Measurements from ENCODE around the gene AZIN2.

Gene AZIN2

DNA sequence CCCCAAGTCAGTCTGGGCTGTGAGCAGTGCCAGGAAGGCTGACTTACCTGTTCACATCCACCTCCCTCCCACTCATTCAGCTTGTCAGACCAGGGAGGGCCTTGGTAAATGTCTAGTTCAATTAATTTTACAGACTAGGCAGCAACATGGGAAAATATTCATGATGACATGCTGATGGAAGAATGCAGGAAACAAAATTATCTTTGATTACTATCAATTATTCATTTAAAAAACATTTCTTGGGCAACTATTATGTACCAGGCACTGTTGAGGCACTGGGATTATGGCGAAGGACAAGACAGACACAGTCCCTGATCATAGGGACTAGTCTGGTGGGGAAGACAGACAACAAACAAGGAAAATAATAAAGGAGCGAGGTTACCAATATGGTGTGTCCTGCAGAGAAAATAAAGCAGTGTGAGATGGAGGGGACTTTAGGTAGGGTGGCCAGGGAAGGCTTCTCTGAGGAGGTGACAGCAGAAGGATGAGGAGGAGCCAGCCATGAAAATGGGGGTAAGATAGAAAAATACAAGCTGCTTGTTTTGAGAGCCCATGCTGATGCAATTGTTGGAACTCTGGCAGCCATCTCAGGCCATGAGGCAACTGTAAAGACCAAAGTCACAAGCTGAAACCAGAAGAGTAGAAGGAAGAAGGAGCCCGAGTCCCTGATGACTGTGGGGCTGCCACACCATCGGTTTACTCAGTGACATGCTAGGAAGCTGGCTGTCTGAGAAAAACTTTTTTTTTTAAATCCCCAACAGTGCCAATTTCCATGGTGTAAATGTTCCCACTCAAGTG lies 86.9 kb downstream of the AZIN2 start:
- H4K8ac ChIP-seq (ENCODE audit: low read length): no peak overlapping the region
- no peak overlapping the region for H2BK120ac ChIP-seq (ENCODE audit: low read depth, low read length)
- peaks cover 16% of the 10 kb centered on the region for H3K79me1 ChIP-seq (replicated peaks; ENCODE audit: low read length, poor library complexity, severe bottlenecking)
- H4K91ac ChIP-seq (ENCODE audit: low read length): no peak overlapping the region
- H2AK5ac ChIP-seq (ENCODE audit: low read length, severe bottlenecking): peak overlapping the region; percentile 95
- H2BK15ac ChIP-seq (ENCODE audit: low read depth, poor library complexity, severe bottlenecking): no peak overlapping the region
- no peak overlapping the region for H2BK5ac ChIP-seq (ENCODE audit: low read depth, low read length, poor library complexity, severe bottlenecking)
- peaks cover 4 to 46% of the 10 kb centered on the region in 2 experiments for H3K36me3 ChIP-seq (ENCODE audit: control insufficient read depth in 1 of 2, insufficient read depth in 2 of 2, low read depth in 1 of 2, low read length in 2 of 2)
- no peaks in the 10 kb centered on the region for H3K27me3 ChIP-seq (ENCODE audit: control insufficient read depth in 1 of 2, insufficient read depth in 1 of 2, low read length in 2 of 2)
- H2BK12ac ChIP-seq (ENCODE audit: low read length in 2 of 2): no peak overlapping the region
- peak overlapping the region; percentile 71 for H3K27ac ChIP-seq (ENCODE audit: low read length, poor library complexity, severe bottlenecking)
- H3K23ac ChIP-seq (ENCODE audit: low read length in 2 of 2): no peak overlapping the region
- no peak overlapping the region for H3K4me2 ChIP-seq (ENCODE audit: low read length, poor library complexity, severe bottlenecking)
- no peak overlapping the region for H2AFZ ChIP-seq (ENCODE audit: low read depth, low read length)
- H3K9me3 ChIP-seq (ENCODE audit: control insufficient read depth, low read length): no peaks in the 10 kb centered on the region
- H3K9ac ChIP-seq (ENCODE audit: low read length): no peak overlapping the region
- H3K4ac ChIP-seq (ENCODE audit: low read depth in 1 of 2, low read length in 2 of 2): no peak overlapping the region
- no peak overlapping the region for H3K14ac ChIP-seq (ENCODE audit: low read length in 2 of 2)
- H3K4me1 ChIP-seq (ENCODE audit: control insufficient read depth, insufficient read depth, low read depth, low read length): peaks cover 52% of the 10 kb centered on the region
- H3K4me3 ChIP-seq (ENCODE audit: insufficient read depth in 1 of 2, low read depth in 1 of 2, low read length in 2 of 2): no peak overlapping the region
- 94% methylated on average over 3 of the region's 4 CpGs for WGBS
- no peak overlapping the region for H3K18ac ChIP-seq (ENCODE audit: low read depth in 1 of 2, low read length in 2 of 2)
- no peak for DNase-seq

DNA sequence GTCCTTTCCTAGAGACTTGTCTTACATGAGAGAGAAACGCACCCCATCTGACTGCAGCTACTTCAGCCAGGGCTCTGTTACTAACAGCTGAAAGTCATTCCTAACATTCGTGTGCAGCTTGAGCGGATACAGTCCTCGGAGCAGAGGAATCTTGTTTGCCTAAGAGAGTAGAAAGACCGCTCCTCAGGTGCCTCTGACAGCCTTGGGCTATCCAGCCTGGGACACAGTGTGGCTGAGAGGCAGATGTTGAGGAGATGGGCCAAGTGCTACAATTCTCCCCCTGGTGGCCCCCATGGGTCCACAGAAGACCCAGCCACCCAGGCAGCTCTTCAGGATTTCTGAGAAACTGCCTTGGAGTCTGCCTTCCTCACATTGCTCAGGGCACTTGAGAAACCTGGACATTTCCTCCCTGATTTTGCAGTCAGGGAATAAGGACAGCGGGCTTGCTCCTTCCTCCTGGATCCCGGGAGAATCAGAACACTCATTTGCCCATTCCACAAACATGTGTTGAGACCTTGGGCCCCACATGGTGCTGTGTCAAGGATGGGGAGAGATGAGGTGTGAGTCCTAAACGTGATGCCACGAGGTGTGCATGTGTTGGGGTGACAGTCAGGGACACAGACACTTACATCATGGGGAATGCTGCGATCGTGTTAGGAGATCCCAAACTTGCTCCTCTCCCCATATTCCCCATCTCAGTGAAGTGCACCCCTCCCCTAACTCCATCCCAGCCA lies 87.8 kb downstream of the AZIN2 start:
- peaks cover 17% of the 10 kb centered on the region for H3K79me1 ChIP-seq (replicated peaks; ENCODE audit: low read length, poor library complexity, severe bottlenecking)
- H3K14ac ChIP-seq (ENCODE audit: low read length in 2 of 2): no peak overlapping the region
- no peak overlapping the region for H2BK12ac ChIP-seq (ENCODE audit: low read length in 2 of 2)
- no peak overlapping the region for H2BK5ac ChIP-seq (ENCODE audit: low read depth, low read length, poor library complexity, severe bottlenecking)
- no peak overlapping the region for H3K4me3 ChIP-seq (ENCODE audit: insufficient read depth in 1 of 2, low read depth in 1 of 2, low read length in 2 of 2)
- peak overlapping the region; percentile 11 for H2AK5ac ChIP-seq (ENCODE audit: low read length, severe bottlenecking)
- H3K9ac ChIP-seq (ENCODE audit: low read length): no peak overlapping the region
- H4K91ac ChIP-seq (ENCODE audit: low read length): peak overlapping the region; percentile 1
- no peak overlapping the region for H2BK120ac ChIP-seq (ENCODE audit: low read depth, low read length)
- H3K18ac ChIP-seq (ENCODE audit: low read depth in 1 of 2, low read length in 2 of 2): no peak overlapping the region
- H3K27me3 ChIP-seq (ENCODE audit: control insufficient read depth in 1 of 2, insufficient read depth in 1 of 2, low read length in 2 of 2): no peaks in the 10 kb centered on the region
- no peak overlapping the region for H2AFZ ChIP-seq (ENCODE audit: low read depth, low read length)
- no peak overlapping the region for H3K4me2 ChIP-seq (ENCODE audit: low read length, poor library complexity, severe bottlenecking)
- no peaks in the 10 kb centered on the region for H3K9me3 ChIP-seq (ENCODE audit: control insufficient read depth, low read length)
- peak overlapping the region in 1 of 2 experiments; percentile 34 for H3K23ac ChIP-seq (ENCODE audit: low read length in 2 of 2)
- H2BK15ac ChIP-seq (ENCODE audit: low read depth, poor library complexity, severe bottlenecking): no peak overlapping the region
- H4K8ac ChIP-seq (ENCODE audit: low read length): no peak overlapping the region
- peaks cover 54% of the 10 kb centered on the region for H3K4me1 ChIP-seq (ENCODE audit: control insufficient read depth, insufficient read depth, low read depth, low read length)
- peak overlapping the region; percentile 71 for H3K27ac ChIP-seq (ENCODE audit: low read length, poor library complexity, severe bottlenecking)
- no peak overlapping the region for H3K4ac ChIP-seq (ENCODE audit: low read depth in 1 of 2, low read length in 2 of 2)
- 76% methylated on average over 11 of the region's 11 CpGs for WGBS
- peaks cover 4 to 52% of the 10 kb centered on the region in 2 experiments for H3K36me3 ChIP-seq (ENCODE audit: control insufficient read depth in 1 of 2, insufficient read depth in 2 of 2, low read depth in 1 of 2, low read length in 2 of 2)
- DNase-seq: no peak

- no peak overlapping the region for H2BK12ac ChIP-seq (ENCODE audit: low read length in 2 of 2)
- 57% methylated on average over 11 of the region's 11 CpGs for WGBS
- H2AFZ ChIP-seq (ENCODE audit: low read depth, low read length): no peak overlapping the region
- peaks cover 48% of the 10 kb centered on the region for H3K4me1 ChIP-seq (ENCODE audit: control insufficient read depth, insufficient read depth, low read depth, low read length)
- no peak overlapping the region for H3K18ac ChIP-seq (ENCODE audit: low read depth in 1 of 2, low read length in 2 of 2)
- no peak overlapping the region for H2BK15ac ChIP-seq (ENCODE audit: low read depth, poor library complexity, severe bottlenecking)
- no peak overlapping the region for H2BK120ac ChIP-seq (ENCODE audit: low read depth, low read length)
- no peak overlapping the region for H3K4me3 ChIP-seq (ENCODE audit: insufficient read depth in 1 of 2, low read depth in 1 of 2, low read length in 2 of 2)
- H4K91ac ChIP-seq (ENCODE audit: low read length): no peak overlapping the region
- no peaks in the 10 kb centered on the region for H3K27me3 ChIP-seq (ENCODE audit: control insufficient read depth in 1 of 2, insufficient read depth in 1 of 2, low read length in 2 of 2)
- H3K36me3 ChIP-seq (ENCODE audit: control insufficient read depth in 1 of 2, insufficient read depth in 2 of 2, low read depth in 1 of 2, low read length in 2 of 2): peaks cover 4 to 48% of the 10 kb centered on the region in 2 experiments
- H3K27ac ChIP-seq (ENCODE audit: low read length, poor library complexity, severe bottlenecking): peak overlapping the region; percentile 71
- H3K9ac ChIP-seq (ENCODE audit: low read length): no peak overlapping the region
- no peak overlapping the region for H3K14ac ChIP-seq (ENCODE audit: low read length in 2 of 2)
- no peak overlapping the region for H3K4ac ChIP-seq (ENCODE audit: low read depth in 1 of 2, low read length in 2 of 2)
- no peak overlapping the region for H4K8ac ChIP-seq (ENCODE audit: low read length)
- H2AK5ac ChIP-seq (ENCODE audit: low read length, severe bottlenecking): peak overlapping the region; percentile 42
- no peak overlapping the region for H3K4me2 ChIP-seq (ENCODE audit: low read length, poor library complexity, severe bottlenecking)
- H3K9me3 ChIP-seq (ENCODE audit: control insufficient read depth, low read length): no peaks in the 10 kb centered on the region
- H3K23ac ChIP-seq (ENCODE audit: low read length in 2 of 2): no peak overlapping the region
- no peak for DNase-seq
- H2BK5ac ChIP-seq (ENCODE audit: low read depth, low read length, poor library complexity, severe bottlenecking): no peak overlapping the region
- H3K79me1 ChIP-seq (replicated peaks; ENCODE audit: low read length, poor library complexity, severe bottlenecking): peaks cover 19% of the 10 kb centered on the region
These were observed 88.5 kb downstream of the AZIN2 start for GRCh38 chr1:33169290-33170055.

All from mesenchymal stem cell (in vitro differentiated cells and primary cell).